Raji (cell line): ENCODE results near the gene CELF4.

Experiments
- POLR2A ChIP-seq: IDR thresholded peaks from 2 replicates; pipeline ENCODE4 v1.6.1; 2011; ENCODE audit warnings: low read depth, low read length, control low read depth; ENCODE audit not compliant: insufficient read depth

CELF4 gene

DNA sequence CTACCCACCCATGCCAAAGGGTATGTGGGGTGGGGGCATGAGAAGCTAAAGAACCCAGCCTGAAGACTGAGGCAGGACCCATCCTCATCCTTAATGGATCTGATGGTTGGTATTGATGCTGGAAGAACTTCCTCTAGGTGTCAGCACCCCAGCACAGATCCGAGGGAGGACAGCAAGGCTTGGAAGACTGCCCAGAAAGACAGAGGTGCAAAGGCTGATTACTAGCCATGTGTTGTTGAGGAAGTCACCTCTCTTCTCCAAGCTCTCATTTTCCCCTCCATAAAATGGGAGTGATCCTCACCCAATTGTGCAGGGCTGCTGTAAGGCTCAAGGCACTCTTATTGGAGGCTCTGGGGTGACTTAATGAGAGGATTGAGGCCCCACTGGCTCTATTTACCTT is 256.5 kb downstream of the CELF4 start:
- TF ChIP-seq POLR2A = no peak

DNA sequence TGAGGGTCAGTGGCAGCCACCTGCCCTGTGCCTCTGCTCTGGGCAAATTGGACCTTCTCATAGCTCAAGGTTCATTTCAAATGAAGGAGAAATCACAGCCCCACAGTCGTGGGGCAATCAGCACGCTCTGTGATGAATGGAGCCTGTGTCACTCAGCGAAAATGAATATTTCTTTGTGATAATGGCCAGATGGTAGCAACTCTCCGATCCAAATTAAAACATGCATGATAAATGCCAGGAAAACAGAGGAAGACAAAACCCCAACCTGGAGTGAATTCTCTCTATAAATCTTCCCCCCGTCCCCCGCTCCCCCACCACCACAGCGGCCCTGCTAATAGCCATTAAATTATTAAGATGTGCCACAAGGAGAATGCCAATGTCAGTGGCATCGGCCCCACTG is 258.4 kb downstream of the CELF4 start:
- no peak for TF ChIP-seq POLR2A

DNA sequence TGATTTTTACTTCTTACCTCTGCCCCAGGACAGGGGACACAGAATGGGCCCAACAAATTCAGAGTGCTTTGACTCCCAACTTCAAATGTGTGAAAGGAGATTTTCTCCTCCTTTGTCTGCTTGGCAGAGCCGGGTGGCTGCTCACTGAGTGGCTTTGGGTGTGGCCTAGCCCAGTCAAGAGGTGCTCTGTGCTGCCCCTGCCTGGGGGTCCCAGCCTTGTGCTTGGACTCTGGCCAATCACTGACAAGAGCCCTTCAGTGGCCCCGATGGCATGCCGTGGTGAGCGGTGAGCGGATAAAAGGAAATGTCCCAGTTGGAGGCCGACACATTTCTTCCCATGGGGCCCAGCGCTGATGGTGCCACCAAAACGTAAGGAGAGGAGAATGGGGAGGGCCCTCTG is 259.2 kb downstream of the CELF4 start:
- no peak for TF ChIP-seq POLR2A

DNA sequence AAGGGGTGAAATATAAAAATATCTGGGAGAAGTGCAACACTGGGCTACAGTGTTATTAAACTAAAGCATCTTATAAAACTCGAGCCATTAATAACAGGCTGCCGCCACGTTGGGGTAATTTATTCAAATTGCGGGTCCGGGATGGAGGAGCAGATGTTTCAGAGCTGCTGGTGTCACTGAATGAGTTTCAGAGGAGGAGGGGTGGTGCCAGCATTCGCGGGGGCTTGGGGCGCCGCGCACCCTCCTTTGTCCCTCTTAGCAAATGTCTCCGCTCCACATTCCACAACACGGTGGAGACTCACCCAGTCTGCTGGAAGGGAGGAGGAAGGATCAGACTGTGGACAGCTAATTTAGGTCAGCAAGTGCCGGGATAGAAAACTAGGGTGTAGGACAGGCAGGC is 260.5 kb downstream of the CELF4 start:
- TF ChIP-seq POLR2A = no peak

DNA sequence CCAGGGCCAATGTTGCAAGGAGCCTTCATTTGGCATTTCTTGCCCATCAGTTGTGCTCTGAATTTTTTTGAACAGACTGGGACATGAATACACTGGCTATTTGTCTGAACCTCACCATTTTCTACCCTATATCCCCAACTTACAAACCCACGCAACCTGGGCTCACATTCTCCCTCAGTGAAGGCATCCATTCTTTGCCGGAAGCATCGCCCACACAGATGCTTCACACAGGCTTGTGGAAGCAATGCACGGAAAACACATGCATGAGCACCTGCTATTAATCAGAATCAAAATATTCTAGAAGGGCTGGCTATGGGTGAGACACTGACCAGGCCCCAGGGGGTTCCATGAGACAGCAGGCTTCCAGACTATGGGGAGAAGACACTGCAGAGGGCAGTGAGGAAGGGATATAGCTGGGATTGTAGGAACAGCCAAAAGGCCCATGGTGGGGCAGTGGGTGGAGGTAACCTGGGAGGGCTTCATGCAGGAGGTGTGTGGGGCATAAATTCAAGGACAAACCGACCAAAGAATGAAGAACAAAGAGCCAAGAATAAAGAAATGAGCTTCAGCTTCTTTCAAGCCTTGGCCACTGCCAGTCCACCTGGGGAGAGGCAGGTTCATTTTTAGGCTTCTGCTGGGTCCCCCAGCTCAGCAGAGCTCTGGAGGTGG is 261.5 kb downstream of the CELF4 start:
- no peak for TF ChIP-seq POLR2A

DNA sequence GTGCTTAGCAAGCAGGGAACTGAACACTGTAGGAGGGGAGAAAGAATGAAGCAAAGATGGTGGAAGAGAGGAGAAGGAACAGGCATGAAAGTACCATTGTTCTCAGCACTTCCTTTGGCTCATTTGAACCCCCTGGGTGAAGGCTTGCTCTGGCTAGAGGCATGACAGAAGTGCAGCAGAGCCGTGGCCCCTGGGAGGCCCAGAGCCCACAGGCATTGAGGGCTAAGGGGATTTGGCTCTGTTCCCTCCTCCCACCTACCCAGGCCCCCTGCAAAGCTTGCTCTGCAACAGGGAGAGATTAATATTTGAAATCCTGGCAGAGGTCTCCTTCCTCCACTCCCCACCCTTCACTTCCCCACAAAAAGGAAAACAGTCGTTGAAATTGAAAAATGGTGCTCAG is 262.6 kb downstream of the CELF4 start:
- no peak for TF ChIP-seq POLR2A

DNA sequence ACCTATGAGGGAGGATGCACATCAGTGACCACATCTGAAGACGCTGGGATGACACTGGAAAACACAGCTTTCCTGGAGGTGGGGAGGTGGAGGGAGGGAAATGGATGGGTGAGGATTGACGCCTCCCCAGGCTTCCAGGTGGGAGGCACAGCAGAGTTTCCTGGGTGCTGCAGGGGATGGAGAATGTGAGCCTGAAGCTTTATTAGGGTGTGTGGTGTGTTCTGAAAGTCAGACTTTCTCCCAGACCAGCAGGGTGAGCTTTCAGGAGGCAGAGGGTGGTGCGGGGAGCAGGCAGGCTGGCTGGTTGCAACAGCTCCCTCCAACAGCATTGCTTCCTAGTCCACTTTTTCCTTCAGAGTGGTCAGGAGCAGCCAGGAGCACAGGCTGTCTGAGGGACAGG is 263.1 kb downstream of the CELF4 start:
- TF ChIP-seq POLR2A = no peak

DNA sequence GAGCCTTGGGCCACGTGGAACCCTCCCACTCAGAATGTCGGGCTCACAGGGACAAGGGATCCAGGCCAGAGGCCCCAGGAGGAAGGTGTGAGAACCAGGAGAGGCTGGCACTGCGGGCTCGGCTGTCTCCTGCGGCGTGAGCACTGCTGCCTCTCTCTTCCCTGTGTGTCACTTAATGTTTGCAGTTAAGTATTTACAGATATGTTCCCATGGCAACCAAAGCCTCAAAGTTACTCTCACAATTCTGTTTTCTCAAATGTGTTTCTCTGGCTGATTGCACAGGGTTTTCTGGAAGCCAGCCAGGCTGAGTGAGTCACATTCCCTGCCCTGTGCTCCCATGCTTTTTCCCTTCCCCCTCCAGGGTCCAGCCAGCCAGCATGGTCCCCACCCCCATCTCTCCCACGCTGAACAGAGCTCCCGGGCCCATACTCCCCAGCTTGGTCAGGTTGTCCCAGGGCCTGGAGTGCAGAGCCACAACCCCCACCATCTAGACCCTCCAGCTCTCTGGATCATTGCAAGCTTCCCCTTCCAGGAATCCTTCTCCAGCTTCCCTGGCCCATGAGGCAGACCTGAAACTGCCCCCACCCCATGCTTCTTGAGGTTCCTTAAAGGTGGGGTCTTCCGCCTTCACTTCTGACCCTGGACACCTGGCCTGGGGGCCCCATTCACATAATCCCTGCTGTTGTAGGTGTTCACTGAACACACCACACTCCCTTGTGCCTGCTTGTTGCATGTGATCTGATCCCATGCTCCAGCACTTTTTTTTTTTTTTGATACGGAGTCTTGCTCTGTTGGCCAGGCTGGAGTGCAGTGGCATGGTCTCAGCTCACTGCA is 265.9 kb downstream of the CELF4 start:
- TF ChIP-seq POLR2A = no peak

DNA sequence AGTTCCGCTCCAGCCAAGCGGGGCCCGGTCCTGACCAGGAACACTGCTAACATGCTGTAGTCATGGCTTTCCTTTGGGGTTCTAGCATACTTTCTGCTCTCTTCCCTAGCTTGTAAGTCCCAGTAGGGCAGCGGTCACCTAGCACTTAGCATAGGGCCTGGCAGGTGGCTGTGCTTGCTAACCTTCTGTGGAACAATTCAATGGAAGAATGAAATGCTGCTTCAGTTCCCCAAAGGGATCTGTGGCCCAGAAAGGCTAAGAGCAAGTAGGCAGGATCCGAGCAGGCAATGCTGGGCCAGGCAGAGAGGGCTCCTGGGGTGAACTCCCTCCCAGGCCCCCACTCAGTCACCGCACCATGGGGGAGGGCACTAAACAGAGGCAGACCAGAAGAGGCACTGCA is 266.8 kb downstream of the CELF4 start:
- TF ChIP-seq POLR2A = no peak

DNA sequence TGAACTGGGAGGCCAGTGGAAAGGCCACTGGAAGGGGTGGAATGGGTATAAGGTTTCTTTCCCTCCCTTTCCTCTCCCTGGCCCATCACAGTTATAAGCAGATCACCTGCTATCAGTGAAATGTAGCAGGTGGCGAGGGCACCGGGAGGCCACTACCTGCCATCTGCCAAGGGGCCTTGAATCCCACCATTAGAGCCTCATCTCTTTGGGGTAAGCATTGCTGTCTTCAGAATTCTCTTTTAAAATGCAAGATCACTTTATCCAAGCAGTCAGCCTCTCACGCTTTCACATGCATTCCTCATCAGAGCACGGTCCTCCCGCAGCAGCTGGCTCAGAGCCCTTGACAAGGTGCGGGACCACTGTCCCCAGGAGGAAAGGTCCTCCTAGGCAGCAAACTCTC is 268.5 kb downstream of the CELF4 start:
- no peak for TF ChIP-seq POLR2A

DNA sequence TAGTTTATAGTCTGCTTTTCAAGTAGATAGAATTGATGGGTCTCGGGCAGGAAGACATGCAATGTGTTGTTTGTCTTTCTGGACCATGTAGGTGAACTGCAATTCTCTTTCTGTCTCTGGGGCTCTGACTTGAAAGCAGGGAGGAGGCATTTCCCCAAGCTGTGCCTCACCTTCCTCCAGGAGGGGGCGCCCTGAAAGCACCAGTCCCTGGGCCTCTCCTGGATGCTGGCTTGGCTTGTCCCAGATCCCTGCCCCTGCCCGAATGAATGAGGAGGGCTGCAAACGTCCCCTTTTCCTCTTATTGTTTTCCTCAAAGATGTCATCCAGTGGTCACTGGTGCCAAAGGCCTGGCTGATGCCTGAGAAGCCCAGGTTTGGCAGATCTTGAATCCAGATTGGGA is 270.6 kb downstream of the CELF4 start:
- no peak for TF ChIP-seq POLR2A

DNA sequence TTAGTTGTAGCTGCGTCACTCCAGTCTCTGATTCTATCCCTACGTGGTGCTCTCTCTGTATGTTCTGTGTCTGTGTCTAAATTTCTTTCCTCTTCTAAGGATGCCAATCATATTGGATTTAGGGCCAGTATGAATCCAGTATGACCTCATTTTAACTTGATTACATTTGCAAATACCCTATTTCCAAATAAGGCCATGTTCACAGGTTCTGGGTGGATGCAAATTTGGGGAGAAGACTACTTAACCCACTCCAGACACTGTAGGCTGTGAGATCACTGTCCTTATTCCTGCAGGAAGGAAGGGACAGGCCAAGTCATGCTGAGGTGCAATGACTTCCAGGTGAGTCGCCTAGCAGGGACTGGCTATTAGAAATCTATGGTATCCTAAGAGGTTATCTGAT is 272.2 kb downstream of the CELF4 start:
- no peak for TF ChIP-seq POLR2A

DNA sequence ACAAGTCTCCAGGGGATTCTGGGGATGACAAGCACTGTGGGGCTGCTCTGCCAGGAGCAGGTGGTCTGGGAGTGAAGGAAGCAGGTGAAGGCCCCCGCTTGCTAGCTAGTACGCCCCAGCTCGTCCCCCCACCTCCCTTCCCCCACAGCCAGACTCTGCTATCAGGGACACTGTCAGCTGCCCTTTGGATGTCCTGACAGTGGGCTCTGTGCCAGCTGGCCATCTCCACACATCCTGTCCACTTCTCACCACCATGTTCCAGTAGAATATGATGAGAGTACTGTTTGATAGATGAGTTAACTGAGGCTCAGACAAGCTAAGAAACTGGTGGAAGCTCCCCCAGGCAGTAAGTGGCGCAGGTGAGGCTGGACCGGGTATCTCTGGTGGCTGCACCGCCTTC is 276.2 kb downstream of the CELF4 start:
- TF ChIP-seq POLR2A = no peak

DNA sequence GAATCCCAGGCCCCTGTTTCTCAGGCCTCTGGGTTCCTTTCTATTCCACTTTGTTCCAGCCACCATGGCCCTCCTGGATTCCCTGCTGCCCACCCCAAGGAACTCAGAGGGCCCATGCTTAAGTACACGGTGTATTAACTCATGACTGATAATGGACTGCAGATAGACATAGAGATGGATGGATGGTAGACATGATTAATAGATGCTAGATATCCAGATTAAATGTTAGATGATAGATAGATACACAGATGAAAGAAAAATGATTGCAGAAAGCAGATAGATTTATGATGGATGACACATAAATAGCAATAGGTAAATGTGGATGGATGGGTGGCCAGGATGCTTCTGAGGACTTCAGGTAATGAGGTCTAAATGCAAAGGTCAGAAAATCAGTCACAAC is 278.0 kb downstream of the CELF4 start:
- no peak for TF ChIP-seq POLR2A

DNA sequence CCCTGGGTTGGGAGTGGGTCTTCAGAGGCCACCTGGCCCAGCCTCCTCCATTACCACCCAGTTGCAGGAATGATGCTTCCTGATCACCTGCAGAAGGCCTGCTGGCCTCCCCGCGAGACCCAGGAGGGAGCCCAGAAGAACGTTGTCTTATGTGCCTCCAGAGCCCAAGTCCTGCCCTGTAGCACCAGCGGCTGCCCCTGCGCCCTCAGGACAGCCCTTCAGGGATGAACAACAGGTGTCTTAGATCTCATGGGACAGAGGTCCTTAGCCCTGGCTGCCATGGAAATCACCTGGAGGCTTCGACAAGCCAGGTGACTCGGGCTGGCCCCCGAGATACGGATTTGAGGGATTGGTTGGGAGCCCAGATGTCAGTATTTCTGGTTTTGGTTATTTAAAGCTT is 278.8 kb downstream of the CELF4 start:
- TF ChIP-seq POLR2A = no peak

DNA sequence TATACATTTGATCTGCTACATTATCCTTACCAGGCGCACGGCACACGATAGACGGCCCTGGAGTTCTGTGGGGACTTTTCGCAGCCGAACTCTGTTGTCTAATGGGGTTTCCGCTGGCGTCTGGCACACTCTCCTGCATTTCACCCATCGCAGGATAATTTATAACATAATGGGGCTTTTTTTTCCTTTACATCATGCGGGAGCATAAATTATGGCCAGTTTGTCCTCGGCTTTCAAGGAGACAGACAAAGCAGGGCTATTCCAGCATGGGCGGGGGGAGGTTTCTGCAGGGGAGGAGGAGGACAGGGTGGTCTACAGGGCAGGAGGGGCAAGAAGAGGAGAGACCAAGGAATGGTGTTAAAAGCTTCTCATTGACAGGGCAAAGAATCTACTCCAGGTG is 279.8 kb downstream of the CELF4 start:
- no peak for TF ChIP-seq POLR2A

DNA sequence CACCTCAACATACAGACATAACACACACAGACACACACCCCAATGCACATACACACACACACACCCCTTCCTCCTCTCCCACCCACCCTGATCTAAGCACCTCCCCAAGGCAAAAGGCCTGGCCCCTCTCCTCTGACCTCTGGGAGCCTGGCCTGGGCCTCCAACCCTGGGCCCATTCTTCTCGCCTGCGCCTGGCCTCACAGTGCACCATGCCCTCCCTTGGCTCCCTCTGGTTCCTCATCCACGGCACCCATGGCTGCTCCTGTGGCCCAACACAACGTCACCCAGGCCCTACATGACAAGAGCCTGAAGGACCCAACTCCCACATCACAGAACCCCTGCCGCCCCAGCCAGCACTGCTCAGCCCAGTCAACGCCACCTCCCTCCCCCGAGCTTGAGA is 281.3 kb downstream of the CELF4 start:
- no peak for TF ChIP-seq POLR2A
